ENCODE measurements around the gene PPP1R16B. TPM values are rescaled to one million over a fixed set of nuclear protein-coding genes. Genes with fewer than 3 reads are reported as not detected.

The PPP1R16B gene
- polyA plus RNA-seq (ENCODE audit: low read depth in 6 of 6), result 10 to 100 TPM; 22.1 to 54.6 (median 38.4) TPM

DNA sequence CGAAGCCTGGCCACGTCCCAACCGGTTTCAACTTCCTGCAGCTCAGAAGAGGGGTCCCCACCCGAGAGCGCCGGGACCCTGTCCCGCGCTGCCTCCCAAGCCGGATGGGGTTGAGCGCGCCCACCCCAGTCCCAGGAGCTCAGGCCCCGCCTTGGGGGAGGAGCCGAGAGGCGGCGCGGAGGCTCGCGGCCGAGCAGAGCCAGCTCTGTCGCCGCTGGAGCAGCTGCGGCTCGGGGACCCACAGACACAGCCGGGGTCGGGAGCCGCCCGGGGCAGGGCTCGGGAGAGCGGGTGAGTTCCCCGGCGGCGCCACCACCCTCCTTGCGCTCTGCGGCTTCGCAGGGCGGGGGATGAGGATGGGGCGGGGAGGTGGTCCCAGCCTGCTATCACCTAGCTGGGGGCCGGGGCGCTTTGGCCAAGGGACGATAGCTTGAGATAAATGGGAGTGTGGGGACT is at the start of gene PPP1R16B:
Gene PPP1R16B, plus strand, starts transcription at position 196 of the 456 bp plus-strand sequence. CDS start 30,229 bp downstream, outside the sequence.
- Mint-ChIP-seq H3K4me1 (peaks cover 41 to 55% (median 54%) of the 10 kb centered on the region in 3 donors), H3K9me3 (no peaks in the 10 kb centered on the region), H3K36me3 (peaks cover 0 to 7% of the 10 kb centered on the region in 2 donors), H3K27ac (peak within 1 kb of the TSS; percentile 93 to 100 (median 99)), H3K4me3 (peak within 1 kb of the TSS; percentile 74 to 95 (median 93)), H3K27me3 (no peaks in the 10 kb centered on the region)
- ATAC-seq (ENCODE audit: low read depth in 2 of 2) (peak; percentile 61), DNase-seq (peak; percentile 85)

DNA sequence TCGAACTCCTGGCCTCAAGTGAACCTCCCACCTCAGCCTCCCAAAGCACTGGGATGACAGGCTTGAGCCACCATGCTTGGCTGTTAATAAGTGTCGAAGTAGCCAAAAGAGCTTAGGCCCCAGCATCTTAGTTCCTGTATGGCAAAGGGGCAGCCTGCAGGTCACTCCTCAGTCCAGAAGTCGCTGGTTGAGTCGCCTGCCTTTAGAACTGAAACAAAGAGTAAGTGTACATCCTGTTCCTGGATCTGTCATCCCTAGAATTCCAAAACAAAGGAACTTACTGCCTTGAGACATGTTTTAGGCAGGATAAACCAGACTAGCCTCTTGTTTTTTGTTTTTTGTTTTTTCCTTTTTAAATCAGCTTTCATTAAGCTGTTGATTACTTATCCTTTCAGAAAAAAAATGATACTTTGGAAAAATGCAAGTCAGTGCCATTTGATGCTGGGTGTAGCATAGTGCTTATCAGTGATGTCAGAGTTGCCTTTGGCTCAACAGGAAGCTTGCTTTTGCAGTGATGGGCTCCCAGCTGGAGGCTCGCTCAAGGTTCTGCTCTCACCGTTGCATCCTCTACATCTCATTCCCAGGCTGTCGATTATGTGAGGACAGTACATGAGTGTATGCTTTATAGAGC is 48.2 kb upstream of the PPP1R16B start:
- no peak overlapping the region for H3K27ac Mint-ChIP-seq
- H3K4me1 Mint-ChIP-seq, result peaks cover 0 to 8% (median 1%) of the 10 kb centered on the region in 3 donors
- H3K36me3 Mint-ChIP-seq, result peaks cover 30 to 51% of the 10 kb centered on the region in 2 donors
- ATAC-seq (ENCODE audit: low read depth in 2 of 2), result no peak
- no peak overlapping the region for H3K4me3 Mint-ChIP-seq
- H3K9me3 Mint-ChIP-seq, result no peaks in the 10 kb centered on the region
- no peak for DNase-seq
- no peaks in the 10 kb centered on the region for H3K27me3 Mint-ChIP-seq

DNA sequence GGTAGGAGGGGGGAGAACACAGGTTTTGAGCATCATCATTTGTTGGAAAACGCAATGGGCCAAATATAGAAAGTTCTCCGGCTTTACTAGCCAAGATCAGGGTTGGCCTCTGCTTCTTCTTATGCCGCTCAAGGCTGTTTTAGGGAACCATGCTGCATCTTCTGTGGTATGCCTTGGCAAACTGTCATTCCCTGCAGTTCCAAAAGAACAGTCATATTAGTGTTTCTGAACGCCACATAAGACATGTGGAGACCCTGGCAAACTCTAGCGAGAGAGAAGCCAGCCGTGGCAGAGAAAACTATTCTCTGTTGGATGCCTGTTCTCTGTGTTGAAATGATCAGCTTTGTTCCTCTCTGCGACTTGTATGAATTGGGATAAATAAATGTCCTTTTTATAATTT is 46.4 kb upstream of the PPP1R16B start:
- Mint-ChIP-seq H3K27ac (no peak overlapping the region), H3K9me3 (no peaks in the 10 kb centered on the region), H3K4me1 (peaks cover 0 to 11% (median 0%) of the 10 kb centered on the region in 3 donors), H3K4me3 (no peak overlapping the region), H3K27me3 (no peaks in the 10 kb centered on the region), H3K36me3 (peaks cover 30 to 67% of the 10 kb centered on the region in 2 donors)
- DNase-seq (no peak), ATAC-seq (ENCODE audit: low read depth in 2 of 2) (no peak)

DNA sequence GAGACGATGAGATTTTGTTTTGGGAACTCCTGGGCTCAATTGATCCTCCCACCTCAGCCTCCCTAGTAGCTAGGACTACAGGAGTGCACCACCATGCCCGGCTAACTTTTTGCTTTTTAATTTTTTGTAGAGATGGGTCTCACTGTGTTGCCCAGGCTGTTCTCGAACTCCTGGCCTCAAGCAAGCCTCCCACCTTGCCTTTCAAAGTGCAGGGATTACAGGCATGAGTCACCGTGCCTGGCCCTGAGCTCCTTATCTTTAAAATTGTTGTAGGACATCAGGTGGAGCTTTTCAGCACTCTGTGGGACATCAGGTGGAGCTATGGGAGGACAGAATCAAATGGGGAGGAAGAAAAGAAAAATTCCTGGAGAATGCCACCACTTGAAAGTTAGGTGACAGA is 44.5 kb upstream of the PPP1R16B start:
- Mint-ChIP-seq H3K27ac (peak overlapping the region in 1 of 6 donors; percentile 44), H3K9me3 (no peaks in the 10 kb centered on the region), H3K36me3 (peaks cover 27 to 63% of the 10 kb centered on the region in 2 donors), H3K4me1 (peaks cover 0 to 11% (median 0%) of the 10 kb centered on the region in 3 donors), H3K4me3 (no peak overlapping the region), H3K27me3 (no peaks in the 10 kb centered on the region)
- DNase-seq (no peak), ATAC-seq (ENCODE audit: low read depth in 2 of 2) (no peak)

DNA sequence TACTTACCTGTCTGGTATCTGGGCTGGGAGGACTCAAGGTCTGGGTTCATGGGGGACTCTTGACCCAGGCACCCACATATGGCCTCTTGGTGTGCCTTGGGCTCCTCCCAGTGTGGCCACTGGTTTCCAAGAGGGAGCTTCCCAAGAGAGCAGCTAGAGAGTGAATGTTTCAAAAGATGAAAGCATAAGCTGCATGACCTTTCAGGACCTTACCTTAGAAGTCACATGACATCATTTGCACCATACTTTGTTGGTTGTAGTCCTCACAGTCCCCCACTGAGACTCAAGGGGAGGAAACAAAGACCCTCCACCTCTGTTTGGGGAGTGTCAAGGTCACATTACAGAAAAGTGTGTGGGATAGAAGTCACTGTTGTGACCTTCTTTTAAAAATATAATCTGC is 43.3 kb upstream of the PPP1R16B start:
- H3K36me3 Mint-ChIP-seq, result peaks cover 27 to 64% of the 10 kb centered on the region in 2 donors
- ATAC-seq (ENCODE audit: low read depth in 2 of 2) (no peak), DNase-seq (no peak)
- H3K4me1 Mint-ChIP-seq, result peaks cover 0 to 11% (median 0%) of the 10 kb centered on the region in 3 donors
- no peak overlapping the region for H3K27ac Mint-ChIP-seq
- H3K27me3 Mint-ChIP-seq, result no peaks in the 10 kb centered on the region
- H3K9me3 Mint-ChIP-seq, result no peaks in the 10 kb centered on the region
- H3K4me3 Mint-ChIP-seq, result no peak overlapping the region

DNA sequence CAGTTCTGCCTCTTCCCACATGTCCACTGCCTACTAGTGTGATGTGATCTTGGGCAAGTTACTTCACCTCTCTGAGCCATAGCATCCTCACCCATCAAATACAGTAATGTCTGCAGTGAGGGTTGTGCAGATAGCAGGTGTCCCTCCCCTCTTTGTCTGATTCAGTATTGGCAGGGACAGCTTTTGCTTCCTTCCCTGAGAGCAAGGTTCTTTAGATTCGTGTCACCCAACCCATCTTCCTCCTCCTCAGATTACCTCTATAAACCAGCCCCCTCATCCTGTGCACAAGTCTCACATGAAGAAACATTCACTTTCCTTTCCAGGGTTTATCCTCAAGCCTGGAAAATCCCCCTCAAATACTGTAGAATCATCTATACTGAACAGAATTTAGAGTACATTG is 41.9 kb upstream of the PPP1R16B start:
- Mint-ChIP-seq H3K27me3 (no peaks in the 10 kb centered on the region), H3K9me3 (no peaks in the 10 kb centered on the region), H3K4me3 (no peak overlapping the region), H3K4me1 (peaks cover 0 to 11% (median 0%) of the 10 kb centered on the region in 3 donors), H3K36me3 (peaks cover 38 to 66% of the 10 kb centered on the region in 2 donors), H3K27ac (no peak overlapping the region)
- no peak for DNase-seq
- ATAC-seq (ENCODE audit: low read depth in 2 of 2), result no peak

DNA sequence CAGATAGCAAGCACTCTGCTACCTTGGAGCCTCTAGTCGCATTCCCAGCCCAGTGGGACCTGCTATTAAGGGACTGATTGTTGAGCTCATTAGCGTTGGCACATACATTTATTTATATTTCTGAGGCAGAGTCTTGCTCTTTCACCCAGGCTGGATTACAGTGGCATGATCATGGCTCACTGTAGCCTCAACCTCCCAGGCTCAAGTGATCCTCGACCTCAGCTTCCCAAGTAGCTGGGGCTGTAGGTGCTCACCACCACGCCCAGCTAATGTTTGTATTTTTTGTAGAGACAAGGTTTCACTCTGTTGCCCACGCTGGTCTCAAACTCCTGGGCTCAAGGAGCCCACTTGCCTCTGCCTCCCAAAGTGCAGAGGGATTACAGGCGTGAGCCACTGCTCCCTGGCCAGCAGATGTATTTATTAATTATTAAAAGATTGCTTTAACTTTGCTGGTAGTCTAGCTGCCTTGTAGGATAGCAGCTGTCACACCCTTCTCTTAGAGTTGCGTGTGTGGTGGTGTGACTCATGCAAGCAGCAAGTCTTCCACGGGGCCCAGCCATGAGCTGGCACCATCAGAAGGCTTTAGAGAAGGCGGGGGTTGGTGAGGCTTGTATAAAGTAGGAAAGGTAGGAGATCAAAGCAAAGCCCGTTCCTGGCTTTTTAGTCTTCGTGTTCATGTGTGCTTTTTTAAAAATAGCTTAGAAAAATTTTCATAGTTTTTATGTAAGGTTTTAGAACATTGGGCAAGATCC is 40.8 kb upstream of the PPP1R16B start:
- no peak for DNase-seq
- no peak for ATAC-seq (ENCODE audit: low read depth in 2 of 2)
- H3K27me3 Mint-ChIP-seq, result no peaks in the 10 kb centered on the region
- no peaks in the 10 kb centered on the region for H3K9me3 Mint-ChIP-seq
- H3K4me3 Mint-ChIP-seq, result no peak overlapping the region
- peaks cover 33 to 69% of the 10 kb centered on the region in 2 donors for H3K36me3 Mint-ChIP-seq
- peak overlapping the region in 1 of 6 donors; percentile 15 for H3K27ac Mint-ChIP-seq
- peaks cover 0 to 11% (median 5%) of the 10 kb centered on the region in 3 donors for H3K4me1 Mint-ChIP-seq

DNA sequence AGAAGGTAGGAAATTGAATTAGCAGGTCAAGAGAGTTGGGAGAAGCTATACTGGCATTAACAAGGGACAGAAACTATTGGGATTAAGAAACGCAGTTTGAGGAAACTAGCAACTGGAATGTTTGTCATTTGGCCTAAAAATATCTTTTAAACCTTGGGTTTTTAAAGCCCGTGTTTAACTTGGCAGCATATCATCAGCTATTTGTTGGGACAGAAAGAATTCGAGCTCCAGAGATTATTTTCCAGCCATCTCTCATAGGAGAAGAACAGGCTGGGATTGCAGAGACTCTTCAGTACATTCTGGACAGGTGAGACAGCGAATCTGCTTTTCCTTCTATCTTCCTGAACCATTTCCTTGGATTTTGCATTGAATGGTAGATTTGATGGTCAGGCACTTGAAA is 39.4 kb upstream of the PPP1R16B start:
- Mint-ChIP-seq H3K36me3 (peaks cover 23 to 61% of the 10 kb centered on the region in 2 donors), H3K27me3 (no peaks in the 10 kb centered on the region), H3K4me3 (no peak overlapping the region), H3K27ac (no peak overlapping the region), H3K9me3 (no peaks in the 10 kb centered on the region), H3K4me1 (peaks cover 0 to 11% (median 5%) of the 10 kb centered on the region in 3 donors)
- DNase-seq, result no peak
- ATAC-seq (ENCODE audit: low read depth in 2 of 2), result no peak

DNA sequence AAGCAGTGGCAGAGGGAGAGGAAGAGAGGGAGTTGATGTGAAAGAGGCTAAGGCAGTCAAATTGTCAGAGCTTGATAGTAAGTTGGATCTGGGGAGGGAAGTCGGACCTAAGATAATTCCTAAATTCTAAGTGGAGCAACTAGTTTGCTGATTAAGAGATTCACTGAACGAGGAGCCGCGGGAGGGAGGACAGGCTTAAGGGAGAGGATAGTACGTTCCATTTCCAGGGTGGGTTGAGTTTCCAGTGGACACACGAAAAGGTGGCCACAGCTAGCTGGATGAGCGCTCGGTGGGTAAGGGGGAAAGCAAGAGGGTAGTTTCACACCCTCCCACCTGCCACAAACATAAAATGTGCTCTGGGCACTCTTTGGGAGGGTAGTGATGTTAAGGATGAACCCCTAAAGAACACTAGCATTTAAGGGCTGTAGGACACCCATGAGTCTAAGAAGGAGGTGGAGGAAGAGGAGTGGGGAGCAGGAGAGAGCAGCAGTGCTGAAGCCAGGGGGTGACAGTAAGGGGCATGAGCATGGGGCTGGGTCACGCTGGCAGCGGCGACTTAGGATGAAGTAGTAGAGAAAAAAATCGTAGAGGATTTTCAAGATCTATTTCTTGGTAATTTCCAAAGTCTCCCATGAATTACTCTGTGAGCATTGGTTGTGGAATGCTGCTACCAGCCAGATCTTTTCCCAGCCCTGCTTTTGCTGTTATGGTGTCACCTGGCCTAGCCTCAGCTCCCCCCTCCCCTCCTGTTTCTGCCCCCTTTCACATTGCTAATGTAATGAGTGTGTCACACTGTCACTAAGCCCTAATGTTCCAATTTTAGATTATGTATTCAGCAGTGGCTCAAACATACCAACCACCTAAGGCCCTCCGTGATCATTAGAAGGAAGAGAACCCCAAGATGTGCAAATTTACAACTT is 35.9 kb upstream of the PPP1R16B start:
- peaks cover 4 to 15% (median 7%) of the 10 kb centered on the region in 7 donors for H3K9me3 Mint-ChIP-seq

DNA sequence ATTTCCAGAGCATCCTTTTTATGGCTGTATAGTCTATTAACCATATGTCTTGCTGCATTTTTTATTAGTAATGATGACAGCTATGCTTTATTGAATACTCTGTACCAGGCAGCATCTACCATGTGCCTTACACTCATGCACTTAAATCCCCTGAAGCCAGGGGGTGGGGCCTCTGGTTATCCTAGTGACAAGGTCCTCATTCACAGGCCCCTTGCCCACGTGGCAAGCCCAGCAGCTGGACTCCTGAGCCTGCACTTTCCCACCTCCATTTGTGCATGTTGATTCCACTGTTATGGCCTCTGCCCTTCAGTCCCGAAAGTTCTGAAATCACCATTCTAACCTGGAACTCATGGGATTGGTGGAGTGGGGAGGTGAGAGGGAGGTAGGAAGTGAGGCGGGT is 35.0 kb upstream of the PPP1R16B start:
- H3K27me3 Mint-ChIP-seq, result no peaks in the 10 kb centered on the region
- H3K9me3 Mint-ChIP-seq, result peaks cover 4 to 15% (median 7%) of the 10 kb centered on the region in 7 donors
- H3K4me1 Mint-ChIP-seq, result peaks cover 0 to 7% (median 5%) of the 10 kb centered on the region in 3 donors
- no peak overlapping the region for H3K27ac Mint-ChIP-seq
- H3K4me3 Mint-ChIP-seq, result no peak overlapping the region
- ATAC-seq (ENCODE audit: low read depth in 2 of 2) (no peak), DNase-seq (no peak)
- peaks cover 48 to 53% of the 10 kb centered on the region in 2 donors for H3K36me3 Mint-ChIP-seq

More for the DNA sequence above, 35.9 kb upstream of the PPP1R16B start:
- no peak for ATAC-seq (ENCODE audit: low read depth in 2 of 2)
- H3K27me3 Mint-ChIP-seq, result no peaks in the 10 kb centered on the region
- no peak for DNase-seq
- peak overlapping the region in 3 of 6 donors; percentile 12 to 62 (median 32) for H3K27ac Mint-ChIP-seq
- peaks cover 0 to 7% (median 5%) of the 10 kb centered on the region in 3 donors for H3K4me1 Mint-ChIP-seq
- peaks cover 45 to 54% of the 10 kb centered on the region in 2 donors for H3K36me3 Mint-ChIP-seq
- peak overlapping the region in 1 of 8 donors; percentile 26 for H3K4me3 Mint-ChIP-seq

DNA sequence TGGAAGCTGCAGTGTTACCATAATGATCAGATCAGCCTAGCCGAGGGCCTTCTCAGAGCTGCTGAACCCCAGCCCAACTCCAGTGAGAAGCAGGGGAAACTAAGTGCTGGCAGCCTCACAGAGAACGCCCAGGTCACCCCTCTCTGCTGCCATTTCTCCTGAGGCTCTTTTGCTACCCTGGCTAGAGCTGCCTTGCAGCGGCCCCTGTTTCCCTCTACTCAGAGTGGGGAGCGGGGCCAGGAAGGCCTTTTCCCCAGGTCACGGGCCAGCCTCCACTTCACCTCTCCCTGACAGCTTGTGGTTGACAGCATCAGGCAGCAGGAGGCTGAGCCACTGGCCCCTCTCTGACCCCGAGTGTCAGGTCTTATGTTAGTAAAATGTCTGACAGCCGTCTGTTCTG is 34.5 kb upstream of the PPP1R16B start:
- Mint-ChIP-seq H3K36me3 (peaks cover 45 to 49% of the 10 kb centered on the region in 2 donors), H3K4me3 (no peak overlapping the region), H3K9me3 (peaks cover 4 to 15% (median 7%) of the 10 kb centered on the region in 7 donors), H3K4me1 (peaks cover 0 to 7% (median 5%) of the 10 kb centered on the region in 3 donors), H3K27me3 (no peaks in the 10 kb centered on the region), H3K27ac (no peak overlapping the region)
- no peak for ATAC-seq (ENCODE audit: low read depth in 2 of 2)
- DNase-seq, result no peak

DNA sequence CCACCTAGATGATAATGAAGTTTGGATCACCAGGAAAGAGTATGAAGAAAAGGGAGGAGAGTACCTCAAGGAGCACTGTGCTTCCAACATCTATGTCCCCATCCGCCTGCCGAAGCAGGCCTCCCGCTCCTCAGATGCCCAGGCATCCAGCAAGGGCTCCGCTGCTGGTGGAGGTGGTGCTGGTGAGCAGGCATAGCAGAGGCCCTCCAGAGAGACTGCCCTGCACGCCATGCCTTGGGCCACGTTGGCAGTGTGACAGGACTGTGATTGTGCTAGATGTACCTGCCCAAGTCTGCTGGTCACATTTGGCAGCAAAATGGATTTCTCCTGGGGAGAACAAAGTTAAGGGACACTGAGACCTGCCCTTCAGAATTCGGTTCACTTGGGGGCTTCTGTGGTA is 33.9 kb upstream of the PPP1R16B start:
- peaks cover 0 to 7% (median 5%) of the 10 kb centered on the region in 3 donors for H3K4me1 Mint-ChIP-seq
- no peak overlapping the region for H3K27ac Mint-ChIP-seq
- no peak overlapping the region for H3K4me3 Mint-ChIP-seq
- H3K27me3 Mint-ChIP-seq, result no peaks in the 10 kb centered on the region
- peaks cover 43 to 44% of the 10 kb centered on the region in 2 donors for H3K36me3 Mint-ChIP-seq
- peaks cover 4 to 15% (median 7%) of the 10 kb centered on the region in 7 donors for H3K9me3 Mint-ChIP-seq
- DNase-seq (no peak), ATAC-seq (ENCODE audit: low read depth in 2 of 2) (no peak)

DNA sequence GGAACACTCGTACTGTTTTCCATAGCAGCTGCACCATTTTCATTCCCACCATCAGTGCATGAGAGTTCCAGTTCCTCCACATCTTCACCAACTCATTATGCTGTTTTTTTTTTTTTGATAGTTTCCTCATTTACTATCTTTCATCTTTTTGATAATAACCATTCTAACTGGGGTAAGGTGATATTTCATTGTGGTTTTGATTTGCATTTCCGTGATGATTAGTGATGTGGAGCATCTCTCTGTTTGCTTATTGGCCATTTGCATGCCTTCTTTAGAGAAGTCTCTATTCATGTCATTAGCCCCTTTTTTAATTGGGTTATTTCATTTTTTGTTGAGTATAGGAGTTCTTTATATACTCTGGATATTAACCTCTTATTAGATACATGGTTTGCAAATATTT is 31.3 kb upstream of the PPP1R16B start:
- H3K4me3 Mint-ChIP-seq, result no peak overlapping the region
- H3K4me1 Mint-ChIP-seq, result peaks cover 0 to 7% (median 4%) of the 10 kb centered on the region in 3 donors
- no peak for ATAC-seq (ENCODE audit: low read depth in 2 of 2)

More for the DNA sequence above, 31.3 kb upstream of the PPP1R16B start:
- H3K36me3 Mint-ChIP-seq, result peaks cover 30 to 39% of the 10 kb centered on the region in 2 donors
- no peak overlapping the region for H3K27ac Mint-ChIP-seq
- peaks cover 4 to 15% (median 7%) of the 10 kb centered on the region in 7 donors for H3K9me3 Mint-ChIP-seq
- DNase-seq, result no peak
- H3K27me3 Mint-ChIP-seq, result no peaks in the 10 kb centered on the region
